T-cell (primary cell): ENCODE data around the gene TPRG1. TPM values are rescaled to one million over a fixed set of nuclear protein-coding genes. Genes with fewer than 3 reads are reported as not detected.

Source experiments
- ATAC-seq, 4 experiments: fragments of 200-7000 bp in 3 of 4; fragments of 150-1000 bp in 1 of 4; cut with Tn5 transposase; replicated peaks in 1 of 4; 1 replicate in 3 of 4; 2 replicates in 1 of 4; pipeline ENCODE4 v1.10.0; 2021; ENCODE audit warnings: moderate library complexity in 3 of 4, mild to moderate bottlenecking in 2 of 4, moderate number of reproducible peaks in 1 of 4
- CTCF ChIA-PET, 2 donors: fragments of 300-600 bp; sonication (Branson Sonifier 250); formaldehyde crosslinking; loops; one replicate each; lab custom pipeline; 2022; ENCODE audit warnings: antibody characterized with exemption in 2 of 2; lab: Charles Lee
- POLR2A ChIA-PET, 2 donors: fragments of 300-600 bp; sonication (Branson Sonifier 250); formaldehyde crosslinking; loops; one replicate each; lab custom pipeline; 2022; ENCODE audit warnings: antibody characterized with exemption in 2 of 2; lab: Charles Lee
- DNase-seq, 35 experiments: peaks; one replicate each; pipeline versions ENCODE4 v3.0.0 to v3.0.0-alpha.2; 2013 to 2023
- H3K27ac ChIP-seq: one replicate; pipeline ENCODE4 v1.5.1; 2013; ENCODE audit warnings: low read length
- H3K27me3 ChIP-seq, 2 experiments: replicated peaks in 1 of 2; 1 replicate in 1 of 2; 2 replicates in 1 of 2; pipeline versions ENCODE4 v1.6.1 to v1.7.0; 2013; ENCODE audit warnings: low read length in 1 of 2, mixed read lengths in 1 of 2; ENCODE audit not compliant: control insufficient read depth in 2 of 2, insufficient read depth in 2 of 2; ENCODE audit errors: extremely low read depth in 1 of 2
- H3K36me3 ChIP-seq, 2 donors: 1 replicate in 1 of 2; 2 replicates in 1 of 2; pipeline versions ENCODE4 v1.6.1 to v1.7.0; 2013; ENCODE audit warnings: low read length in 1 of 2; ENCODE audit not compliant: control insufficient read depth in 2 of 2, insufficient read depth in 1 of 2; ENCODE audit errors: extremely low read depth in 1 of 2
- H3K4me1 ChIP-seq, 2 experiments: 1 replicate in 1 of 2; 2 replicates in 1 of 2; pipeline versions ENCODE4 v1.6.1 to v1.7.0; 2013; ENCODE audit warnings: low read length in 2 of 2, mixed read lengths in 1 of 2; ENCODE audit not compliant: insufficient read depth in 2 of 2, control insufficient read depth in 1 of 2; ENCODE audit errors: extremely low read depth in 1 of 2
- H3K4me3 ChIP-seq, 2 donors: 1 replicate in 1 of 2; 2 replicates in 1 of 2; pipeline versions ENCODE4 v1.5.1 to v1.7.0; 2013; ENCODE audit warnings: mild to moderate bottlenecking in 2 of 2, low read length in 1 of 2, moderate library complexity in 1 of 2; ENCODE audit not compliant: control insufficient read depth in 1 of 2; ENCODE audit errors: extremely low read depth in 1 of 2
- H3K9me3 ChIP-seq: 2 replicates; pipeline ENCODE4 v1.7.0; 2013
- H3K27ac Mint-ChIP-seq, 2 donors: one replicate each; pipeline ENCODE4 v1.8.0; 2020 to 2021; ENCODE audit warnings: mild to moderate bottlenecking in 2 of 2, mixed read lengths in 2 of 2
- H3K27me3 Mint-ChIP-seq, 2 donors: one replicate each; pipeline ENCODE4 v1.8.0; 2021 to 2022; ENCODE audit warnings: mixed read lengths in 2 of 2
- H3K36me3 Mint-ChIP-seq: one replicate; pipeline ENCODE4 v1.8.0; 2021; ENCODE audit warnings: mixed read lengths
- H3K4me1 Mint-ChIP-seq, 3 donors: one replicate each; pipeline ENCODE4 v1.8.0; 2020 to 2022; ENCODE audit warnings: mixed read lengths in 3 of 3, mild to moderate bottlenecking in 1 of 3
- H3K4me3 Mint-ChIP-seq, 3 donors: one replicate each; pipeline ENCODE4 v1.8.0; 2020 to 2022; ENCODE audit warnings: mild to moderate bottlenecking in 3 of 3, mixed read lengths in 3 of 3, moderate library complexity in 3 of 3
- H3K9me3 Mint-ChIP-seq, 3 donors: one replicate each; pipeline ENCODE4 v1.8.0; 2020 to 2022; ENCODE audit warnings: mixed read lengths in 3 of 3
- WGBS: methylation state at CpG from one replicate; pipeline ENCODE4 v1.1.5; 2013; ENCODE audit warnings: missing lambda C conversion rate; ENCODE audit not compliant: insufficient coverage; 5-methylcytosine and 5-hydroxymethylcytosine counted together
- total RNA-seq, 35 experiments: library from RNA in 6 of 35; stranded (reverse) in 6 of 35; fragments of 120-200 nt in 1 of 35; gene quantifications; one replicate each; pipeline versions ENCODE4 v1.2.1 to v1.2.4 and lab custom pipeline; 2013 to 2026

The TPRG1 gene
- total RNA-seq, 5 donors from 2014 or later (not counting 1 experiment from before 2014, with no cell fraction given), result 5.6 to 28.4 (median 15.5) TPM

DNA sequence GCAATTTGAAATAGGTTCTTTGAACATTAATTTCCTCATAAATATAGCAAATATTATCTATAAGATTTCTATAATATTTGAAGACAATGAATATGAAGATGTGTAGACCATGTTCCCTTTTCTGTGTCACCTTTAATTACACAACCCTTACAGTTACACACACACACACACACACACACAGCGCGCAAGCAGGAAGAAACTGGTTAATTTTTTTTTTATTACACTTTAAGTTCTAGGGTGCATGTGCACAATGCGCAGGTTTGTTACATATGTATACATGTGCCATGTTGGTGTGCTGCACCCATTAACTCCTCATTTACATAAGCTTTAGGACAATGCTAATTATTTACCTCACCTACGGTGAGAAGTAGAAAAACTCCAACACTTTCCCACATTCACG, 122.9 kb downstream of the TPRG1 start:
- H3K9me3 Mint-ChIP-seq, result no peaks in the 10 kb centered on the region
- no peak overlapping the region for H3K27ac Mint-ChIP-seq
- no peaks in the 10 kb centered on the region for H3K9me3 ChIP-seq
- ChIA-PET CTCF (no interaction called here), POLR2A (interaction anchor here in 1 of 2 donors (0.7 kb wide), 1 partner anchor 15 kb away, joined by 6 read pairs; no protein-coding TSS in a partner anchor)
- no peaks in the 10 kb centered on the region for H3K36me3 Mint-ChIP-seq
- H3K4me1 ChIP-seq, result peaks cover 0 to 15% of the 10 kb centered on the region in 2 experiments
- ATAC-seq (no peak), DNase-seq (no peak)
- no CpG with 5 or more reads among the region's 5 CpGs for WGBS
- no peaks in the 10 kb centered on the region for H3K27me3 ChIP-seq
- no peaks in the 10 kb centered on the region for H3K27me3 Mint-ChIP-seq
- no peak overlapping the region for H3K4me3 ChIP-seq
- H3K4me1 Mint-ChIP-seq, result peaks cover 13 to 59% (median 16%) of the 10 kb centered on the region in 3 donors
- no peaks in the 10 kb centered on the region for H3K36me3 ChIP-seq
- no peak overlapping the region for H3K27ac ChIP-seq
- no peak overlapping the region for H3K4me3 Mint-ChIP-seq

DNA sequence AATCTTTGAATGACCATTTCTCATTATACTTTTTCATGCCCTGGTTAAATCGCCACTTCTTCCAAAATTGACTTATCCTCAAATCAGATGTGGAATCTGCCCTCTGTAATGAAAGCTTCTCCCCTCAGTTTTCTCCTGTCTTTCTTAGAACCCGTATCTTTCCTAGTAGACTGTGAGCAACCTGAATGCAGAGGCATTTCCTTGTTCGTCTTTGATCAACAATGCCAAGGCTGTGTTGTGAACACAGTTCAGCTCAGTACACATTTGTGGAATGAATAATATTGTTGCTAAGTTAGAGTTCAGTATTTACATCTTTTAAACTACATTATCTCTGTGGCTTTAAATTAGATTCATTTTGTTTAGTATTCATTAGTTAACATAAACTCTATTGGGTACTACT, 123.3 kb downstream of the TPRG1 start:
- H3K36me3 Mint-ChIP-seq, result no peaks in the 10 kb centered on the region
- no peaks in the 10 kb centered on the region for H3K9me3 Mint-ChIP-seq
- Histone ChIP-seq H3K9me3 (no peaks in the 10 kb centered on the region), H3K27me3 (no peaks in the 10 kb centered on the region), H3K36me3 (no peaks in the 10 kb centered on the region), H3K4me1 (peaks cover 0 to 18% of the 10 kb centered on the region in 2 experiments), H3K4me3 (no peak overlapping the region), H3K27ac (no peak overlapping the region)
- peak overlapping the region in 1 of 2 donors; percentile 9 for H3K27ac Mint-ChIP-seq
- no peak for DNase-seq
- WGBS, result 86% methylated on average over 1 of the region's 3 CpGs
- ATAC-seq, result no peak
- H3K27me3 Mint-ChIP-seq, result no peaks in the 10 kb centered on the region
- CTCF ChIA-PET, result no interaction called here
- no peak overlapping the region for H3K4me3 Mint-ChIP-seq
- H3K4me1 Mint-ChIP-seq, result peaks cover 16 to 61% (median 19%) of the 10 kb centered on the region in 3 donors
- POLR2A ChIA-PET, result interaction anchor here in 1 of 2 donors (0.7 kb wide), 1 partner anchor 14 kb away, joined by 6 read pairs; no protein-coding TSS in a partner anchor

DNA sequence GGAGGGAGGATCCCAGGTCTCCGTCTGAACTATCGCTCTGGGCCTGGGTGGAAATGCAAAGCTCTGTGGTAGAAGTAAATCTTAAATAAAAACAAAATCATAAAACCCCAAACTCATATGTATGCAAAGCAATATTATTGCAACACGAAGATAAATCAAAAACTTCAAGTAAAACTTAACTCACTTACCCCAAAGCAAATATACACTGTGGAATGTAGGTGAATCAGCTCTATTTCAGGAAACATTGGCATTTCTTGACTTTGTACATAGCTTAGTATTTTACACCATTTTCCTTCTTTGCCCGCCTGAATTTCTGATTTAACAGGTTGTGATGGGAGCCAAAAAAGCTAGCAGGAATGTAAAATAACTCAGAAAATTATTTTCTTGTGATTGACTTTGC, 126.2 kb downstream of the TPRG1 start:
- H3K4me3 Mint-ChIP-seq, result no peak overlapping the region
- H3K27me3 Mint-ChIP-seq, result no peaks in the 10 kb centered on the region
- no peak overlapping the region for H3K27ac Mint-ChIP-seq
- H3K27ac ChIP-seq, result no peak overlapping the region
- H3K36me3 Mint-ChIP-seq, result no peaks in the 10 kb centered on the region
- POLR2A ChIA-PET, result interaction anchor here in 1 of 2 donors (0.5 kb wide), 2 partner anchors 35 to 92 kb away, joined by 3 to 5 read pairs; no protein-coding TSS in a partner anchor
- ATAC-seq, result no peak
- H3K36me3 ChIP-seq, result no peaks in the 10 kb centered on the region
- H3K9me3 Mint-ChIP-seq, result no peaks in the 10 kb centered on the region
- H3K4me3 ChIP-seq, result no peak overlapping the region
- no peaks in the 10 kb centered on the region for H3K9me3 ChIP-seq
- no peak for DNase-seq
- H3K4me1 ChIP-seq, result peaks cover 0 to 31% of the 10 kb centered on the region in 2 experiments
- no CpG with 5 or more reads among the region's 4 CpGs for WGBS
- H3K4me1 Mint-ChIP-seq, result peaks cover 26 to 70% (median 29%) of the 10 kb centered on the region in 3 donors
- H3K27me3 ChIP-seq, result no peaks in the 10 kb centered on the region
- CTCF ChIA-PET, result interaction anchor here in 1 of 2 donors (1.0 kb wide), 1 partner anchor 9 kb away, joined by 3 read pairs; no protein-coding TSS in a partner anchor

DNA sequence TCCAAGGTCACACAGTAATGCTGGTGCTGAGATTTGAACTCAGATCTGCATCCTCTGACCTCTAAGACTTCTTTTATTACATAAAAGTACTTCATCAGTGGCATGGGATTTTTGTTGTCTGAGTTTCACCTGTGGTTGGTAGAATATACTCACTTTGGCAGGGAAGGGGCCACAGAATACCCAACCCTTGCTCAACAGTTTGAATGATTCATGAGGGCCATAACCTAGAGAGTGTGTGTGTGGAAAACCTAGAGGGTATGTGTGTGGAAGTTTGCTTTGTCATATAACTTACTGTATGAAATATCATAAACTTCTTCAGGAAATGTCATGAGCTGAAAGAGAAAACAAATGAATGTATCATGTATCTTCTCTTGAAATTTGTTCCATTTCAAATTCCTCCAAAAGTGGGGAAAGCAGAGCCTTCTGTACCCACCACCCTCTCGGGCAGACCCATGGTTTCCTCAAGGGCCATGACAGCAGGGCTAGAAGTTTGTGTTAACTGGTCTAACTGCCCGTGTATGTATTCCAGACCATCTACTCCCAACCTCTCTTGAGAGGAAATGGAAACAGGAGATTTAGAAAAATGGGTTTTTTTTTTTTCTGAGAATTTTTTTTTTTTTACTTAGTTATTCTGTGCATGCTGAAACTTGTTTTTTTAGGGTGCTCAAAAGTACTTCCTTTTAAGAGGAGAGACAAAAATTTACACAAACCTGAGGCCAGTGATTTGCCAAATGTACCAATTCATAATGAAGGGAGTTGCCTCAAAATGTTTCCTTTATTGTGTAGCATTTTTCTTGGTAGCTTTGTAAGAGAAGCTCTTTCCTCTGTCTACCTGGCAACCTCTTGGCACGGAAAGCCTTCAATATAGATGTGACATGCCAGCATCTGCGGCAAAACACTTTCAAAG, 127.0 kb downstream of the TPRG1 start:
- H3K4me1 Mint-ChIP-seq, result peaks cover 26 to 63% (median 29%) of the 10 kb centered on the region in 3 donors
- Histone ChIP-seq H3K9me3 (no peaks in the 10 kb centered on the region), H3K27me3 (no peaks in the 10 kb centered on the region), H3K36me3 (no peaks in the 10 kb centered on the region), H3K4me1 (peaks cover 0 to 31% of the 10 kb centered on the region in 2 experiments), H3K4me3 (no peak overlapping the region), H3K27ac (no peak overlapping the region)
- peak overlapping the region in 1 of 3 donors; percentile 50 for H3K4me3 Mint-ChIP-seq
- ATAC-seq, result peak in 1 of 4 experiments; percentile 45
- CTCF ChIA-PET, result interaction anchor here (0.8 to 1.0 kb wide), 2 partner anchors 8 to 39 kb away, joined by 3 read pairs; no protein-coding TSS in a partner anchor
- no peaks in the 10 kb centered on the region for H3K27me3 Mint-ChIP-seq
- H3K36me3 Mint-ChIP-seq, result peaks cover under 1% of the 10 kb centered on the region
- H3K9me3 Mint-ChIP-seq, result no peaks in the 10 kb centered on the region
- peak overlapping the region; percentile 55 to 56 for H3K27ac Mint-ChIP-seq
- WGBS, result no CpG with 5 or more reads among the region's 4 CpGs
- POLR2A ChIA-PET, result interaction anchor here in 1 of 2 donors (0.5 kb wide), 2 partner anchors 37 to 91 kb away, joined by 3 read pairs; no protein-coding TSS in a partner anchor
- DNase-seq, result peak in 1 of 35 experiments; percentile 8

DNA sequence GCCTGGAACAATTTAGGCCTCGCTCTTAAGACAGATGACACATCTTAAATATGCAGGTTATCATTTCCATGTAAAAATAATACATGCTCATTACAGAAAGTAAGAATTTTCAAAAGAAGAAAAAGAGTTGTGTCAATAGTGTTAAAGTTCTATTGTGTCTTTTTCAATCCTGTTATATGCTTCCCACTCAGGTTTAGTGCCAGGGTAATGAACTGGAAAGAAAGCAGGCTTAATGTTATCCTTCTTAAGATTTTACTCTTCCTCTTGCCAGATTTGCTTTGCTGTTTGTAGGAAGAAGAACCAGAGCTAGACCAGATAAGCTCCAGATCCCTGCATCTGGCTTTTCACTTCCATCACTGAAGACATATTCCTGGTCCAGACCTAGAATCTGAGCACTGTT, 128.6 kb downstream of the TPRG1 start:
- H3K9me3 ChIP-seq, result no peaks in the 10 kb centered on the region
- no peak for DNase-seq
- H3K4me3 ChIP-seq, result no peak overlapping the region
- H3K27ac ChIP-seq, result no peak overlapping the region
- H3K36me3 ChIP-seq, result no peaks in the 10 kb centered on the region
- no peak for ATAC-seq
- no CpG with 5 or more reads among the region's 1 CpG for WGBS
- no peaks in the 10 kb centered on the region for H3K27me3 Mint-ChIP-seq
- POLR2A ChIA-PET, result interaction anchor here in 1 of 2 donors (0.9 kb wide), 1 partner anchor 12 kb away, joined by 3 read pairs; no protein-coding TSS in a partner anchor
- no peaks in the 10 kb centered on the region for H3K9me3 Mint-ChIP-seq
- no peaks in the 10 kb centered on the region for H3K27me3 ChIP-seq
- peaks cover 41 to 69% (median 41%) of the 10 kb centered on the region in 3 donors for H3K4me1 Mint-ChIP-seq
- H3K27ac Mint-ChIP-seq, result no peak overlapping the region
- CTCF ChIA-PET, result interaction anchor here in 1 of 2 donors (0.7 kb wide), 1 partner anchor 14 kb away, joined by 4 read pairs; no protein-coding TSS in a partner anchor
- no peak overlapping the region for H3K4me3 Mint-ChIP-seq
- peaks cover 5% of the 10 kb centered on the region for H3K36me3 Mint-ChIP-seq
- H3K4me1 ChIP-seq, result peaks cover 5 to 33% of the 10 kb centered on the region in 2 experiments

DNA sequence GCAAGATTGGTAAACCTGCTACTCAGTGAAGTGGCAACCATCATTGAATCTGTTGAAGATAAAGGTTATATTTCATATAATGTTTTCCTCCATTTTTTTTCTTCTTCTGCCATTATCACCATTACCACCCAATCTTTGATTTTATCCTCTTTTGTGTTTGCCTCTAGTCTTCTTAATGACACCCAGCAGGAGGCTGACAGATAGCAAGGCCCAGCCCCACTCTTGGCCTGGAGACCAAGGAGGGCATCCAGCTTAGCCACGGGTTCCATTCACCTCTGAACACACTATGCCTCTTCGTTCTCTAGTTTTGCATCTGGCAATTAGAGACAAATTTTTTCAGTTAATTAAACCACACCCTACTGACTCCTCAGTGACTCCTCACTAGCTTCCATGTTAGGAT, 129.7 kb downstream of the TPRG1 start:
- no peak overlapping the region for H3K4me3 ChIP-seq
- H3K27ac ChIP-seq, result no peak overlapping the region
- no peaks in the 10 kb centered on the region for H3K9me3 ChIP-seq
- no peaks in the 10 kb centered on the region for H3K27me3 ChIP-seq
- H3K4me1 Mint-ChIP-seq, result peaks cover 48 to 65% (median 48%) of the 10 kb centered on the region in 3 donors
- no peaks in the 10 kb centered on the region for H3K9me3 Mint-ChIP-seq
- no peaks in the 10 kb centered on the region for H3K36me3 ChIP-seq
- CTCF ChIA-PET, result interaction anchor here (0.5 to 1.3 kb wide), 2 partner anchors 19 to 236 kb away, joined by 3 to 5 read pairs; no protein-coding TSS in a partner anchor
- 91% methylated on average over 2 of the region's 2 CpGs for WGBS
- POLR2A ChIA-PET, result no interaction called here
- ATAC-seq (no peak), DNase-seq (no peak)
- H3K4me3 Mint-ChIP-seq, result no peak overlapping the region
- no peaks in the 10 kb centered on the region for H3K27me3 Mint-ChIP-seq
- peaks cover 5% of the 10 kb centered on the region for H3K36me3 Mint-ChIP-seq
- H3K27ac Mint-ChIP-seq, result no peak overlapping the region
- H3K4me1 ChIP-seq, result peaks cover 5 to 40% of the 10 kb centered on the region in 2 experiments
